Measurements from ENCODE around the gene KRT85. TPM values are rescaled to one million over a fixed set of nuclear protein-coding genes. Genes with fewer than 3 reads are reported as not detected.

KRT85 gene
- total and polyA plus RNA-seq, 10 of the 15 experiments (the other 5 are each of a cell fraction or from before 2014, with no cell fraction given) = 0.05 to 0.18 (median 0.11) TPM; not detected in 6

DNA sequence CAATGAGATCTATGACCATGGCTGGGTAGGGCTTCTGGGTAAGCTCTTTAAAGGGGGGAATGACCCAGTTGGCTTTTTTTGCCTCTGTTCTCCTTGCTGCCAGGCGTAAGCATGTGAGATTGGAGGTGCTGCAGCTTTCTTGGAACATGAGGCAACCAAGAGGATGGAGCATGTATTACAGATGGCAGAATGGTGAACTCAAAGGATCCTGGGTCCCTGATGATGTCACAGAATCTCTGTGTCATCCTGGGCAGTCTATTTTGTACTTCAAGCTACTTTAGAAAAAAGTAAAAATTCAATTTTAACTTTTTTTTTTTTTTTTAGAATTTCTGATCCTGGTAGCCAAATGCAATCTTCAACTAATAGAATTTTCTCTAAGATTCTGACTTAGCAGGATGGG, 30.9 kb upstream of the KRT85 start:
- Histone ChIP-seq H4K20me1 (ENCODE audit: control insufficient read depth, insufficient read depth) (no peaks in the 10 kb centered on the region), H3K4me3 (no peak overlapping the region), H3K9ac (ENCODE audit: control insufficient read depth, insufficient read depth, low read length) (no peak overlapping the region), H2AFZ (ENCODE audit: control insufficient read depth, low read depth, low read length) (no peak overlapping the region), H3K9me3 (replicated peaks; ENCODE audit: control insufficient read depth, insufficient read depth, low read length) (no peaks in the 10 kb centered on the region), H3K27ac (ENCODE audit: control insufficient read depth, insufficient read depth) (no peak overlapping the region), H3K36me3 (ENCODE audit: control insufficient read depth in 2 of 2, insufficient read depth in 2 of 2, low read length in 1 of 2) (no peaks in the 10 kb centered on the region), H3K79me2 (ENCODE audit: control insufficient read depth, insufficient read depth, low read length) (no peaks in the 10 kb centered on the region), H3K27me3 (replicated peaks in 1 of 2; ENCODE audit: control insufficient read depth in 2 of 2, insufficient read depth in 2 of 2, low read length in 1 of 2) (peaks cover 0 to 2% of the 10 kb centered on the region in 2 experiments; a peak in 2 of 4 replicates), H3K4me2 (ENCODE audit: control insufficient read depth, insufficient read depth) (no peak overlapping the region), H3K4me1 (ENCODE audit: control insufficient read depth, insufficient read depth, low read length) (no peaks in the 10 kb centered on the region; the same call in 1 of the 2 replicates)
- in situ Hi-C loops (cut with MboI) = loop anchor here (25.0 kb wide), 1 partner anchor 589 kb away; no protein-coding TSS in a partner anchor
- intact Hi-C loops (cut with micrococcal nuclease; ENCODE audit: unreplicated experiment) = no loop called here
- no TSS peak for BruUV-seq (replicated peaks)
- 0% methylated on average over 1 of the region's 1 CpG for WGBS (ENCODE audit: insufficient coverage, insufficient replicate concordance, low lambda C conversion rate, missing lambda C conversion rate)
- ChIA-PET SMC1A (ENCODE audit: uncharacterized antibody, unreplicated experiment) (no interaction called here), CTCF (no interaction called here), POLR2A (no interaction called here), RAD21 (ENCODE audit: unreplicated experiment) (no interaction called here)
- DNase-seq (ENCODE audit: low read depth, low spot score) (no peak), FAIRE-seq (no peak), ATAC-seq (no peak)
- TF ChIP-seq SMARCA5 (IDR thresholded peaks at IDR 0.05) (no peak), SP1 (IDR thresholded peaks at IDR 0.05; ENCODE audit: low read depth, low read length) (no peak), KLF5 (IDR thresholded peaks at IDR 0.05; ENCODE audit: partially characterized antibody) (no peak), NFYB (IDR thresholded peaks at IDR 0.05; ENCODE audit: insufficient read depth, low read depth, low read length) (no peak), PAX8 (IDR thresholded peaks at IDR 0.05) (no peak)
- TF ChIP-seq, protein P1, sequence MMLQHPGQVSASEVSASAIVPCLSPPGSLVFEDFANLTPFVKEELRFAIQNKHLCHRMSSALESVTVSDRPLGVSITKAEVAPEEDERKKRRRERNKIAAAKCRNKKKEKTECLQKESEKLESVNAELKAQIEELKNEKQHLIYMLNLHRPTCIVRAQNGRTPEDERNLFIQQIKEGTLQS (IDR thresholded peaks at IDR 0.05; ENCODE audit: borderline replicate concordance, extremely low read depth, low read depth, low read length) = no peak

DNA sequence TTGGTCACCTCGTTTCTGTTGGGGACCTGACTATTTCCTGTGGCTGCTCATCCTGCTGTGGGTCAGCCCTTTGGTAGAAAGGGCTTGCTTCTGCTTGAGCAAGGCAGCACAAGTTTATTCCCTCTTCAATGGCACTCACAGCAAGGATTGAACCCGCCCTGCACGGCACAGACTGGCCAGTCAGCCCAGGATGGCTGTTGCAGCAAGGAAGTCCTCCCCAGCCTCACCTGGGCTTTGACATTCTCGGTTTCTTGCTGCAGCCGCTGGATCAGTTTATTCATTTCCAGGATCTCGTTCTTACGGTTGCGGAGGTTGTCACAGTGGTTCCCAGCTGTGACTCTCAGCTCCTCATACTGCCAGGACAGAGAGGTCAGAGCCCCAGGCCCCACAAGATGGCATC, 29.4 kb upstream of the KRT85 start:
- Histone ChIP-seq H3K9ac (ENCODE audit: control insufficient read depth, insufficient read depth, low read length) (no peak overlapping the region), H3K4me2 (ENCODE audit: control insufficient read depth, insufficient read depth) (no peak overlapping the region), H3K36me3 (ENCODE audit: control insufficient read depth in 2 of 2, insufficient read depth in 2 of 2, low read length in 1 of 2) (no peaks in the 10 kb centered on the region), H2AFZ (ENCODE audit: control insufficient read depth, low read depth, low read length) (no peak overlapping the region), H3K27ac (ENCODE audit: control insufficient read depth, insufficient read depth) (no peak overlapping the region), H3K27me3 (replicated peaks in 1 of 2; ENCODE audit: control insufficient read depth in 2 of 2, insufficient read depth in 2 of 2, low read length in 1 of 2) (peaks cover 0 to 3% of the 10 kb centered on the region in 2 experiments; a peak in 2 of 4 replicates), H4K20me1 (ENCODE audit: control insufficient read depth, insufficient read depth) (no peaks in the 10 kb centered on the region), H3K79me2 (ENCODE audit: control insufficient read depth, insufficient read depth, low read length) (no peaks in the 10 kb centered on the region), H3K4me1 (ENCODE audit: control insufficient read depth, insufficient read depth, low read length) (no peaks in the 10 kb centered on the region; the same call in 1 of the 2 replicates), H3K4me3 (no peak overlapping the region), H3K9me3 (replicated peaks; ENCODE audit: control insufficient read depth, insufficient read depth, low read length) (no peaks in the 10 kb centered on the region)
- FAIRE-seq = no peak
- 48% methylated on average over 8 of the region's 8 CpGs for WGBS (ENCODE audit: insufficient coverage, insufficient replicate concordance, low lambda C conversion rate, missing lambda C conversion rate)
- CTCF ChIA-PET = interaction anchor here (1.4 kb wide), 1 partner anchor 484 kb away, joined by 8 read pairs; no protein-coding TSS in a partner anchor
- intact Hi-C loops (cut with micrococcal nuclease; ENCODE audit: unreplicated experiment) (no loop called here), in situ Hi-C loops (cut with MboI) (loop anchor here (25.0 kb wide), 1 partner anchor 591 kb away; no protein-coding TSS in a partner anchor)
- RAD21 ChIA-PET (ENCODE audit: unreplicated experiment) = no interaction called here
- no peak for ATAC-seq
- DNase-seq (ENCODE audit: low read depth, low spot score) = no peak
- POLR2A ChIA-PET = no interaction called here
- SMC1A ChIA-PET (ENCODE audit: uncharacterized antibody, unreplicated experiment) = no interaction called here
- BruUV-seq (replicated peaks) = no TSS peak
- TF ChIP-seq, protein P2, sequence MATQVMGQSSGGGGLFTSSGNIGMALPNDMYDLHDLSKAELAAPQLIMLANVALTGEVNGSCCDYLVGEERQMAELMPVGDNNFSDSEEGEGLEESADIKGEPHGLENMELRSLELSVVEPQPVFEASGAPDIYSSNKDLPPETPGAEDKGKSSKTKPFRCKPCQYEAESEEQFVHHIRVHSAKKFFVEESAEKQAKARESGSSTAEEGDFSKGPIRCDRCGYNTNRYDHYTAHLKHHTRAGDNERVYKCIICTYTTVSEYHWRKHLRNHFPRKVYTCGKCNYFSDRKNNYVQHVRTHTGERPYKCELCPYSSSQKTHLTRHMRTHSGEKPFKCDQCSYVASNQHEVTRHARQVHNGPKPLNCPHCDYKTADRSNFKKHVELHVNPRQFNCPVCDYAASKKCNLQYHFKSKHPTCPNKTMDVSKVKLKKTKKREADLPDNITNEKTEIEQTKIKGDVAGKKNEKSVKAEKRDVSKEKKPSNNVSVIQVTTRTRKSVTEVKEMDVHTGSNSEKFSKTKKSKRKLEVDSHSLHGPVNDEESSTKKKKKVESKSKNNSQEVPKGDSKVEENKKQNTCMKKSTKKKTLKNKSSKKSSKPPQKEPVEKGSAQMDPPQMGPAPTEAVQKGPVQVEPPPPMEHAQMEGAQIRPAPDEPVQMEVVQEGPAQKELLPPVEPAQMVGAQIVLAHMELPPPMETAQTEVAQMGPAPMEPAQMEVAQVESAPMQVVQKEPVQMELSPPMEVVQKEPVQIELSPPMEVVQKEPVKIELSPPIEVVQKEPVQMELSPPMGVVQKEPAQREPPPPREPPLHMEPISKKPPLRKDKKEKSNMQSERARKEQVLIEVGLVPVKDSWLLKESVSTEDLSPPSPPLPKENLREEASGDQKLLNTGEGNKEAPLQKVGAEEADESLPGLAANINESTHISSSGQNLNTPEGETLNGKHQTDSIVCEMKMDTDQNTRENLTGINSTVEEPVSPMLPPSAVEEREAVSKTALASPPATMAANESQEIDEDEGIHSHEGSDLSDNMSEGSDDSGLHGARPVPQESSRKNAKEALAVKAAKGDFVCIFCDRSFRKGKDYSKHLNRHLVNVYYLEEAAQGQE (IDR thresholded peaks at IDR 0.05; ENCODE audit: low read depth, low read length) = no peak
- TF ChIP-seq ETV6 (conservative IDR thresholded peaks at IDR 0.05 in 1 of 2, IDR thresholded peaks at IDR 0.05 in 1 of 2; ENCODE audit: borderline replicate concordance in 1 of 2, low read depth in 1 of 2) = no peak
- TF ChIP-seq SRF (IDR thresholded peaks at IDR 0.05; ENCODE audit: low read depth in 2 of 2, low read length in 2 of 2) = no peak
- TF ChIP-seq SP1 (IDR thresholded peaks at IDR 0.05; ENCODE audit: low read depth, low read length) = no peak
- no peak for TF ChIP-seq SUPT20H (IDR thresholded peaks at IDR 0.05; ENCODE audit: borderline replicate concordance, control insufficient read depth, low read depth, low read length)
- no peak for TF ChIP-seq ZZZ3 (IDR thresholded peaks at IDR 0.05; ENCODE audit: control insufficient read depth, insufficient read length, low read depth)
- TF ChIP-seq ASH2L (IDR thresholded peaks at IDR 0.05; ENCODE audit: borderline replicate concordance, low read depth) = no peak
- no peak for TF ChIP-seq SUZ12 (IDR thresholded peaks at IDR 0.05; ENCODE audit: unreplicated experiment)
- TF ChIP-seq CHD1 (IDR thresholded peaks at IDR 0.05; ENCODE audit: low read depth, low read length) = no peak
